GM19328 (cell line): ENCODE results near the gene UAP1L1.
A peak's percentile ranks its signal among the peaks of the same experiment; 100 is the strongest.
"Not testable (repeated sequence)": the region's sequence is repeated elsewhere in the genome, so short reads cannot be mapped to it uniquely, and the experiment has no call there.

Source experiments
- ATAC-seq: cut with Tn5 transposase; IDR thresholded peaks from one replicate; pipeline ENCODE4 v1.9.1; 2021; ENCODE audit warnings: mild to moderate bottlenecking, moderate library complexity; ENCODE audit not compliant: unreplicated experiment

Gene UAP1L1

GRCh38 chr9:137055385-137056364 lies 21.6 kb upstream of the UAP1L1 start:
- no peak for ATAC-seq

- ATAC-seq = no peak
These were observed 20.4 kb upstream of the UAP1L1 start for GRCh38 chr9:137056739-137057415.

GRCh38 chr9:137057545-137057944 lies 19.8 kb upstream of the UAP1L1 start:
- no peak for ATAC-seq

GRCh38 chr9:137058521-137059234 lies 18.6 kb upstream of the UAP1L1 start:
- ATAC-seq = no peak

- ATAC-seq = no peak
These were observed 14.9 kb upstream of the UAP1L1 start for GRCh38 chr9:137062384-137062783.

- not testable (repeated sequence) for ATAC-seq
These were observed 14.5 kb upstream of the UAP1L1 start for GRCh38 chr9:137062798-137063197.

- no peak for ATAC-seq
These were observed 13.8 kb upstream of the UAP1L1 start for GRCh38 chr9:137063311-137064026.

GRCh38 chr9:137064027-137064879 lies 13.1 kb upstream of the UAP1L1 start:
- ATAC-seq = no peak

- no peak for ATAC-seq
These were observed 12.5 kb upstream of the UAP1L1 start for GRCh38 chr9:137064880-137065164.

- ATAC-seq = no peak
These were observed 11.9 kb upstream of the UAP1L1 start for GRCh38 chr9:137065336-137065967.

- ATAC-seq = no peak
These were observed 11.0 kb upstream of the UAP1L1 start for GRCh38 chr9:137066096-137066861.

GRCh38 chr9:137067860-137068538 lies 9.3 kb upstream of the UAP1L1 start:
- no peak for ATAC-seq

- ATAC-seq = no peak
These were observed 8.5 kb upstream of the UAP1L1 start for GRCh38 chr9:137068539-137069507.

GRCh38 chr9:137069508-137070091 lies 7.7 kb upstream of the UAP1L1 start:
- ATAC-seq = peak; percentile 14

- ATAC-seq = peak; percentile 66
These were observed 7.0 kb upstream of the UAP1L1 start, which contains the start of gene SAPCD2 for GRCh38 chr9:137070201-137070905. Gene SAPCD2, minus strand, starts transcription at chr9:137070557. Its CDS starts 97 bp downstream, at chr9:137070460.

GRCh38 chr9:137070906-137071275 lies 6.4 kb upstream of the UAP1L1 start:
- ATAC-seq = no peak
